Measurements from ENCODE around the gene USP32.

USP32 gene

DNA sequence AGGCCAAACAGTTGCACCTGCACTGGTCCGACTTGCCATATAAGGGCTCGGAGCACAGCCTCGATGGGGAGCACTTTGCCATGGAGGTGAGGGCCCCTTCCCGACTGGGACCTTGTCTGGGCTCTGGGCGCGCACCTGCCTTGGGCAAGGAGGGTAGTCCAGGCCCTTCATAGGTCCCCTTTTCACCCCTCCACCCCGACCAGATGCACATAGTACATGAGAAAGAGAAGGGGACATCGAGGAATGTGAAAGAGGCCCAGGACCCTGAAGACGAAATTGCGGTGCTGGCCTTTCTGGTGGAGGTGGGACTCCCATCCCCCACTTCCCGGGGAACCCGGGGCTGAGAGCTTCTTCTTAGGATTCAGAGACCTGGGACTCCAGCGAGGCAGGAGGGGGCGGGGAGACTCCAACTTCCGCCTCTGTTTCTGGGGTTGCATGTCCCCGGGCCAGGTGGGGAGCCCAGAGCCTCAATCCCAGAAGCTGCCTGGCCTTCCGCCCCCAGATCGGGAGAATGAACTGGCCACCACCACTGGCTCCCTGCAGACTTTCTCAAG, 234.4 kb downstream of the USP32 start:
- 80% methylated on average over 17 of the region's 18 CpGs for WGBS
- no peak overlapping the region for H4K91ac ChIP-seq (ENCODE audit: low read length)
- H3K23ac ChIP-seq (ENCODE audit: low read length in 2 of 2) = no peak overlapping the region
- no peak for DNase-seq
- H2BK5ac ChIP-seq (ENCODE audit: low read depth, low read length, poor library complexity, severe bottlenecking) = no peak overlapping the region
- no peak overlapping the region for H2BK12ac ChIP-seq (ENCODE audit: low read length in 2 of 2)
- no peak overlapping the region for H3K4me3 ChIP-seq (ENCODE audit: insufficient read depth in 1 of 2, low read depth in 1 of 2, low read length in 2 of 2)
- no peak overlapping the region for H2AK5ac ChIP-seq (ENCODE audit: low read length, severe bottlenecking)
- no peaks in the 10 kb centered on the region for H3K36me3 ChIP-seq (ENCODE audit: control insufficient read depth in 1 of 2, insufficient read depth in 2 of 2, low read depth in 1 of 2, low read length in 2 of 2)
- H2BK120ac ChIP-seq (ENCODE audit: low read depth, low read length) = no peak overlapping the region
- H3K4ac ChIP-seq (ENCODE audit: low read depth in 1 of 2, low read length in 2 of 2) = no peak overlapping the region
- H4K8ac ChIP-seq (ENCODE audit: low read length) = no peak overlapping the region
- H2AFZ ChIP-seq (ENCODE audit: low read depth, low read length) = no peak overlapping the region
- H2BK15ac ChIP-seq (ENCODE audit: low read depth, poor library complexity, severe bottlenecking) = no peak overlapping the region
- H3K27me3 ChIP-seq (ENCODE audit: control insufficient read depth in 1 of 2, insufficient read depth in 1 of 2, low read length in 2 of 2) = peaks cover 41 to 61% of the 10 kb centered on the region in 2 experiments
- H3K27ac ChIP-seq (ENCODE audit: low read length, poor library complexity, severe bottlenecking) = no peak overlapping the region
- H3K14ac ChIP-seq (ENCODE audit: low read length in 2 of 2) = no peak overlapping the region
- H3K4me1 ChIP-seq (ENCODE audit: control insufficient read depth, insufficient read depth, low read depth, low read length) = peaks cover 9% of the 10 kb centered on the region
- H3K9ac ChIP-seq (ENCODE audit: low read length) = no peak overlapping the region
- H3K4me2 ChIP-seq (ENCODE audit: low read length, poor library complexity, severe bottlenecking) = no peak overlapping the region
- H3K79me1 ChIP-seq (replicated peaks; ENCODE audit: low read length, poor library complexity, severe bottlenecking) = no peaks in the 10 kb centered on the region
- no peaks in the 10 kb centered on the region for H3K9me3 ChIP-seq (ENCODE audit: control insufficient read depth, low read length)
- no peak overlapping the region for H3K18ac ChIP-seq (ENCODE audit: low read depth in 1 of 2, low read length in 2 of 2)

DNA sequence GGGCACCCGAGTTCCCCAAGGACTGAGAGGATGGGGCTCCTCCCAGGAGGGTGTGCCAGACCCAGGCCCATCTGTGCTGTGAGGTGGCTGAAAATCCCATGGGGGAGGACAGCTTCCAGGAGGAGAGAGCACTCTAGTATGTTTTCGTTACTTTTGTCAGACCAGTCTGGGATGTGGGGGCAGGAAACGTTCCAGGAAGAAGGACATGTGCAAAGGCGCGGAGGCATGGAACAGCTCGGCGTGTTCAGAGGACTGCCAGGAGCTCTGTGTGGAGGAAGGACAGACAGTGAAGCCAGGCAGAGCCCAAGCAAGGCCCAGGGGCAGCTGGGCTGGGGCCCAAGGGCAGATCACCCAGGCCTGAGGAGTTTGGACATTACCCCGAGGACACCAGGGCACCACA, 235.2 kb downstream of the USP32 start:
- peaks cover 11% of the 10 kb centered on the region for H3K4me1 ChIP-seq (ENCODE audit: control insufficient read depth, insufficient read depth, low read depth, low read length)
- no peak overlapping the region for H2AK5ac ChIP-seq (ENCODE audit: low read length, severe bottlenecking)
- no peak overlapping the region for H3K4me3 ChIP-seq (ENCODE audit: insufficient read depth in 1 of 2, low read depth in 1 of 2, low read length in 2 of 2)
- H2BK15ac ChIP-seq (ENCODE audit: low read depth, poor library complexity, severe bottlenecking) = no peak overlapping the region
- no peak overlapping the region for H3K18ac ChIP-seq (ENCODE audit: low read depth in 1 of 2, low read length in 2 of 2)
- H2BK12ac ChIP-seq (ENCODE audit: low read length in 2 of 2) = no peak overlapping the region
- no peak overlapping the region for H2BK5ac ChIP-seq (ENCODE audit: low read depth, low read length, poor library complexity, severe bottlenecking)
- no peaks in the 10 kb centered on the region for H3K9me3 ChIP-seq (ENCODE audit: control insufficient read depth, low read length)
- H4K8ac ChIP-seq (ENCODE audit: low read length) = no peak overlapping the region
- no peak overlapping the region for H3K27ac ChIP-seq (ENCODE audit: low read length, poor library complexity, severe bottlenecking)
- peaks cover 45 to 62% of the 10 kb centered on the region in 2 experiments for H3K27me3 ChIP-seq (ENCODE audit: control insufficient read depth in 1 of 2, insufficient read depth in 1 of 2, low read length in 2 of 2)
- H3K4me2 ChIP-seq (ENCODE audit: low read length, poor library complexity, severe bottlenecking) = no peak overlapping the region
- no peaks in the 10 kb centered on the region for H3K79me1 ChIP-seq (replicated peaks; ENCODE audit: low read length, poor library complexity, severe bottlenecking)
- H2AFZ ChIP-seq (ENCODE audit: low read depth, low read length) = no peak overlapping the region
- H2BK120ac ChIP-seq (ENCODE audit: low read depth, low read length) = no peak overlapping the region
- H4K91ac ChIP-seq (ENCODE audit: low read length) = no peak overlapping the region
- H3K9ac ChIP-seq (ENCODE audit: low read length) = no peak overlapping the region
- no peaks in the 10 kb centered on the region for H3K36me3 ChIP-seq (ENCODE audit: control insufficient read depth in 1 of 2, insufficient read depth in 2 of 2, low read depth in 1 of 2, low read length in 2 of 2)
- 85% methylated on average over 8 of the region's 8 CpGs for WGBS
- no peak overlapping the region for H3K23ac ChIP-seq (ENCODE audit: low read length in 2 of 2)
- no peak overlapping the region for H3K4ac ChIP-seq (ENCODE audit: low read depth in 1 of 2, low read length in 2 of 2)
- DNase-seq = no peak
- H3K14ac ChIP-seq (ENCODE audit: low read length in 2 of 2) = no peak overlapping the region

DNA sequence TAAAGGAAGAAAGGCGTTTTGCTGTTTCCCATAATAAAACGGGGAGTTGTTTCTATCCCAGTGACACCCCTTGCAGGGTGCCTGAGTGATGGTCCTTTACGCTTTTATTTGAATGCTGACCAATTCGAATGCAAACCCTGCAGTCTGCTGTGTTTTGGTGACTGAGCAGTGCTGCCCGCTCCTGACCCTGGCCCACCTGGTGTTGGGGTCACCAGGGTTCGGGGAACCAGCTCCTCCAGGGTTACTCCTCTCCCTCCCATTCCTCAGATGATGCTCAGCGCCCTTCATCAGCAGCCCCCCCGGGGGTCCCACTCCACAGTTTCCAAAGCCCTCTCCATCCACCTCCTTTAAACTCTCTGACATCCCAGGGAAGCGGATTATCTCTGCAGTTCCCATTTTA, 236.1 kb downstream of the USP32 start:
- H2BK120ac ChIP-seq (ENCODE audit: low read depth, low read length) = no peak overlapping the region

DNA sequence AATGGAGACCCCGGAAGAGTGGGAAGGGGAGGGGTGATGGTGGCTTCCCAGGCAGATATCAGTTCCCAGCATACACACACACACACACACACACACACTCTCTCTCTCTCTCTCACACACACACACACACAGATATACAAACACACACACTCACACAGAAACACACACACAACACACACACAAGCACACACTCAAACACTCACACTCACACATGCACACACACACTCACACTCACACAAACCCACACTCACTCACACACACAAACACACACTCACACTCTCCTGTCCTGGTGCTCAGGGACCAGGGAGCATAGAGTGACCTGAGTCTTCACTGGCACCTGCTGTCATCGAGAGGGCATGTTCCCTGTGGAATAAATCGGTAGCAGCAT, 236.5 kb downstream of the USP32 start:
- no peak overlapping the region for H2BK5ac ChIP-seq (ENCODE audit: low read depth, low read length, poor library complexity, severe bottlenecking)
- no peak overlapping the region for H3K4ac ChIP-seq (ENCODE audit: low read depth in 1 of 2, low read length in 2 of 2)

More for the DNA sequence above, 236.1 kb downstream of the USP32 start:
- Histone ChIP-seq H2BK12ac (ENCODE audit: low read length in 2 of 2) (no peak overlapping the region), H4K91ac (ENCODE audit: low read length) (no peak overlapping the region), H3K36me3 (ENCODE audit: control insufficient read depth in 1 of 2, insufficient read depth in 2 of 2, low read depth in 1 of 2, low read length in 2 of 2) (no peaks in the 10 kb centered on the region), H3K27me3 (ENCODE audit: control insufficient read depth in 1 of 2, insufficient read depth in 1 of 2, low read length in 2 of 2) (peaks cover 46 to 65% of the 10 kb centered on the region in 2 experiments), H2BK15ac (ENCODE audit: low read depth, poor library complexity, severe bottlenecking) (no peak overlapping the region), H3K9me3 (ENCODE audit: control insufficient read depth, low read length) (no peaks in the 10 kb centered on the region), H3K18ac (ENCODE audit: low read depth in 1 of 2, low read length in 2 of 2) (no peak overlapping the region), H3K27ac (ENCODE audit: low read length, poor library complexity, severe bottlenecking) (no peak overlapping the region), H2AFZ (ENCODE audit: low read depth, low read length) (no peak overlapping the region), H3K4me1 (ENCODE audit: control insufficient read depth, insufficient read depth, low read depth, low read length) (peaks cover 11% of the 10 kb centered on the region), H3K23ac (ENCODE audit: low read length in 2 of 2) (no peak overlapping the region), H3K4me3 (ENCODE audit: insufficient read depth in 1 of 2, low read depth in 1 of 2, low read length in 2 of 2) (no peak overlapping the region), H4K8ac (ENCODE audit: low read length) (no peak overlapping the region), H3K4ac (ENCODE audit: low read depth in 1 of 2, low read length in 2 of 2) (no peak overlapping the region), H3K79me1 (replicated peaks; ENCODE audit: low read length, poor library complexity, severe bottlenecking) (no peaks in the 10 kb centered on the region), H2BK5ac (ENCODE audit: low read depth, low read length, poor library complexity, severe bottlenecking) (no peak overlapping the region), H3K9ac (ENCODE audit: low read length) (no peak overlapping the region), H3K4me2 (ENCODE audit: low read length, poor library complexity, severe bottlenecking) (no peak overlapping the region), H2AK5ac (ENCODE audit: low read length, severe bottlenecking) (no peak overlapping the region), H3K14ac (ENCODE audit: low read length in 2 of 2) (no peak overlapping the region)
- DNase-seq = no peak
- 76% methylated on average over 9 of the region's 9 CpGs for WGBS

More for the DNA sequence above, 236.5 kb downstream of the USP32 start:
- Histone ChIP-seq H3K4me1 (ENCODE audit: control insufficient read depth, insufficient read depth, low read depth, low read length) (peaks cover 14% of the 10 kb centered on the region), H2AFZ (ENCODE audit: low read depth, low read length) (no peak overlapping the region), H2BK12ac (ENCODE audit: low read length in 2 of 2) (no peak overlapping the region), H2BK15ac (ENCODE audit: low read depth, poor library complexity, severe bottlenecking) (no peak overlapping the region), H3K9me3 (ENCODE audit: control insufficient read depth, low read length) (no peaks in the 10 kb centered on the region), H3K9ac (ENCODE audit: low read length) (no peak overlapping the region), H3K79me1 (replicated peaks; ENCODE audit: low read length, poor library complexity, severe bottlenecking) (no peaks in the 10 kb centered on the region), H4K8ac (ENCODE audit: low read length) (no peak overlapping the region), H3K36me3 (ENCODE audit: control insufficient read depth in 1 of 2, insufficient read depth in 2 of 2, low read depth in 1 of 2, low read length in 2 of 2) (no peaks in the 10 kb centered on the region), H3K27me3 (ENCODE audit: control insufficient read depth in 1 of 2, insufficient read depth in 1 of 2, low read length in 2 of 2) (peaks cover 48 to 68% of the 10 kb centered on the region in 2 experiments), H4K91ac (ENCODE audit: low read length) (no peak overlapping the region), H3K4me2 (ENCODE audit: low read length, poor library complexity, severe bottlenecking) (no peak overlapping the region), H3K27ac (ENCODE audit: low read length, poor library complexity, severe bottlenecking) (no peak overlapping the region), H2AK5ac (ENCODE audit: low read length, severe bottlenecking) (no peak overlapping the region), H3K4me3 (ENCODE audit: insufficient read depth in 1 of 2, low read depth in 1 of 2, low read length in 2 of 2) (no peak overlapping the region), H3K23ac (ENCODE audit: low read length in 2 of 2) (no peak overlapping the region), H2BK120ac (ENCODE audit: low read depth, low read length) (no peak overlapping the region), H3K14ac (ENCODE audit: low read length in 2 of 2) (no peak overlapping the region), H3K18ac (ENCODE audit: low read depth in 1 of 2, low read length in 2 of 2) (no peak overlapping the region)
- 97% methylated on average over 2 of the region's 3 CpGs for WGBS
- DNase-seq = no peak

All from mesenchymal stem cell (in vitro differentiated cells and primary cell).